B cell (primary cell): ENCODE measurements around the gene TNFAIP2. TPM values are rescaled to one million over a fixed set of nuclear protein-coding genes. Genes with fewer than 3 reads are reported as not detected.

Experiments used
- ATAC-seq: fragments of 200-7000 bp; cut with Tn5 transposase; one replicate; pipeline ENCODE4 v1.10.0; 2021; ENCODE audit warnings: low read depth, mild to moderate bottlenecking, moderate number of reproducible peaks, moderate library complexity
- CTCF ChIA-PET: fragments of 350-600 bp; sonication (Branson Sonifier 250); formaldehyde crosslinking; loops from one replicate; lab custom pipeline; 2021; ENCODE audit warnings: antibody characterized with exemption, inconsistent platforms; lab: Charles Lee
- POLR2A ChIA-PET: fragments of 350-600 bp; sonication (Branson Sonifier 250); formaldehyde crosslinking; loops from one replicate; lab custom pipeline; 2021; ENCODE audit warnings: antibody characterized with exemption; lab: Charles Lee
- DNase-seq: peaks from one replicate; pipeline ENCODE4 v3.0.0; 2013
- H2AFZ ChIP-seq: 2 replicates; pipeline ENCODE4 v1.6.1; 2012; ENCODE audit warnings: mild to moderate bottlenecking, low read depth, low read length; ENCODE audit not compliant: insufficient read depth, poor library complexity, severe bottlenecking
- H3K27ac ChIP-seq, 2 donors: 1 replicate in 1 of 2; 2 replicates in 1 of 2; pipeline ENCODE4 v1.5.1; 2012 to 2013; ENCODE audit warnings: low read length in 2 of 2, mild to moderate bottlenecking in 2 of 2, moderate library complexity in 1 of 2
- H3K27me3 ChIP-seq, 4 experiments: fragments of 200-600 bp in 1 of 4; sonication (generic) in 1 of 4; replicated peaks in 1 of 4; 1 replicate in 2 of 4; 2 replicates in 2 of 4; pipeline versions ENCODE4 v1.6.1 to v1.7.0; 2013 to 2016; ENCODE audit warnings: low read length in 3 of 4, mild to moderate bottlenecking in 2 of 4, mixed read lengths in 1 of 4, moderate library complexity in 1 of 4; ENCODE audit not compliant: insufficient read depth in 4 of 4, control insufficient read depth in 3 of 4; ENCODE audit errors: control extremely low read depth in 1 of 4
- H3K36me3 ChIP-seq, 2 experiments: replicated peaks in 1 of 2; 1 replicate in 1 of 2; 2 replicates in 1 of 2; pipeline versions ENCODE4 v1.6.1 to v1.7.1; 2013; ENCODE audit warnings: low read length in 1 of 2; ENCODE audit not compliant: insufficient read depth in 2 of 2, control insufficient read depth in 1 of 2; ENCODE audit errors: control extremely low read depth in 1 of 2, extremely low read depth in 1 of 2
- H3K4me1 ChIP-seq, 2 donors: fragments of 200-600 bp in 1 of 2; sonication (generic) in 1 of 2; 1 replicate in 1 of 2; 2 replicates in 1 of 2; pipeline versions ENCODE4 v1.5.1 to v1.6.1; 2013 to 2017; ENCODE audit warnings: low read length in 2 of 2; ENCODE audit not compliant: control insufficient read depth in 2 of 2, insufficient read depth in 2 of 2
- H3K4me2 ChIP-seq: replicated peaks from 2 replicates; pipeline ENCODE3; 2012; ENCODE audit warnings: mild to moderate bottlenecking, low read depth, low read length; ENCODE audit not compliant: poor library complexity, severe bottlenecking
- H3K4me3 ChIP-seq, 5 experiments: fragments of 200-600 bp in 1 of 5; sonication (generic) in 1 of 5; 1 replicate in 3 of 5; 2 replicates in 2 of 5; pipeline versions ENCODE4 v1.5.1 to v1.7.0; 2011 to 2016; ENCODE audit warnings: low read length in 4 of 5, mild to moderate bottlenecking in 4 of 5, low read depth in 2 of 5, control low read depth in 1 of 5, moderate library complexity in 1 of 5; ENCODE audit not compliant: insufficient read depth in 1 of 5; ENCODE audit errors: control extremely low read depth in 1 of 5, extremely low read depth in 1 of 5
- H3K79me2 ChIP-seq: fragments of 200-600 bp; sonication (generic); one replicate; pipeline ENCODE4 v1.6.0; 2016; ENCODE audit warnings: low read length; ENCODE audit not compliant: control insufficient read depth, insufficient read depth
- H3K9ac ChIP-seq: fragments of 200-600 bp; sonication (generic); 2 replicates; pipeline ENCODE4 v1.6.1; 2017; ENCODE audit warnings: mild to moderate bottlenecking, low read length, moderate library complexity
- H3K9me3 ChIP-seq, 3 donors: one replicate each; pipeline versions ENCODE4 v1.6.1 to v1.7.1; 2013; ENCODE audit warnings: low read length in 2 of 3; ENCODE audit not compliant: control insufficient read depth in 2 of 3, insufficient read depth in 1 of 3; ENCODE audit errors: control extremely low read depth in 1 of 3
- H4K20me1 ChIP-seq: 2 replicates; pipeline ENCODE4 v1.6.0; 2012; ENCODE audit warnings: mild to moderate bottlenecking, low read length; ENCODE audit not compliant: insufficient read depth, control insufficient read depth, poor library complexity, severe bottlenecking
- H3K27ac Mint-ChIP-seq: one replicate; pipeline ENCODE4 v1.8.0; 2021; ENCODE audit warnings: mixed read lengths
- H3K27me3 Mint-ChIP-seq: one replicate; pipeline ENCODE4 v1.8.0; 2021; ENCODE audit warnings: mixed read lengths
- H3K4me1 Mint-ChIP-seq: one replicate; pipeline ENCODE4 v1.8.0; 2021; ENCODE audit warnings: mixed read lengths
- H3K4me3 Mint-ChIP-seq: one replicate; pipeline ENCODE4 v1.8.0; 2021; ENCODE audit warnings: mixed read lengths
- H3K9me3 Mint-ChIP-seq: one replicate; pipeline ENCODE4 v1.8.0; 2022; ENCODE audit warnings: mixed read lengths; ENCODE audit not compliant: insufficient read depth
- CTCF ChIP-seq: fragments of 200-600 bp; IDR thresholded peaks from one replicate; pipeline ENCODE4 v1.8.0; 2022; ENCODE audit warnings: antibody characterized with exemption, mild to moderate bottlenecking
- EZH2 ChIP-seq: IDR thresholded peaks from 2 replicates; pipeline ENCODE4 v1.6.1; 2012; ENCODE audit warnings: borderline replicate concordance, low read depth, mild to moderate bottlenecking, moderate library complexity, low read length; ENCODE audit not compliant: insufficient read depth, poor library complexity, severe bottlenecking
- WGBS: methylation state at CpG from one replicate; pipeline ENCODE4 v1.1.5; 2013; ENCODE audit warnings: missing lambda C conversion rate; ENCODE audit not compliant: insufficient coverage; 5-methylcytosine and 5-hydroxymethylcytosine counted together
- intact Hi-C: fragments of 100-400 bp; cut with micrococcal nuclease; formaldehyde crosslinking; loops from one replicate; pipeline ENCODE4 v1.10.0; 2022
- polyA plus RNA-seq: library from polyadenylated mRNA; depleted of rRNA; stranded (reverse); fragments of >200 nt; gene quantifications from 2 replicates; pipeline ENCODE4 v1.2.3, GENCODE V29; 2012
- total RNA-seq, 2 donors: library from RNA; stranded (reverse); fragments of 120-200 nt in 1 of 2; gene quantifications; 1 replicate in 1 of 2; 2 replicates in 1 of 2; pipeline versions ENCODE4 v1.2.3 to v1.2.4, GENCODE V29; 2013 to 2022

TNFAIP2 gene
- total and polyA plus RNA-seq, 2 donors (not counting 1 experiment from before 2014, with no cell fraction given): 1.5 to 9.0 TPM

GRCh38 chr14:103099733-103100280 is 23.5 kb upstream of the TNFAIP2 start:
- Histone ChIP-seq H4K20me1 (no peaks in the 10 kb centered on the region), H3K4me3 (no peak overlapping the region), H3K79me2 (no peaks in the 10 kb centered on the region), H3K4me1 (peaks cover 36 to 38% of the 10 kb centered on the region in 2 donors), H3K36me3 (no peaks in the 10 kb centered on the region), H3K27me3 (peaks cover 0 to 34% (median 14%) of the 10 kb centered on the region in 4 experiments), H3K9ac (no peak overlapping the region), H2AFZ (no peak overlapping the region), H3K4me2 (peak overlapping the region; percentile 34), H3K9me3 (peaks cover 0 to 10% (median 0%) of the 10 kb centered on the region in 3 donors), H3K27ac (no peak overlapping the region)
- Mint-ChIP-seq H3K9me3 (no peaks in the 10 kb centered on the region), H3K27ac (no peak overlapping the region), H3K4me3 (no peak overlapping the region), H3K4me1 (peaks cover 21% of the 10 kb centered on the region), H3K27me3 (peaks cover 15% of the 10 kb centered on the region)
- ATAC-seq (no peak), DNase-seq (no peak)
- CTCF ChIA-PET: interaction anchor here (0.7 to 1.8 kb wide), 3 partner anchors 21 to 406 kb away, joined by 3 to 8 read pairs (median 3); no protein-coding TSS in a partner anchor
- POLR2A ChIA-PET: interaction anchor here (0.5 kb wide), 1 partner anchor 10 kb away, joined by 3 read pairs; no protein-coding TSS in a partner anchor
- TF ChIP-seq EZH2 (no peak), CTCF (no peak)
- intact Hi-C loops: no loop called here
- 92% methylated on average over 8 of the region's 8 CpGs for WGBS
